GM12872 (cell line): Measurements from ENCODE around the gene SMIM43.

ENCODE experiments used
- TF ChIP-seq, protein P1 (sequence below): IDR thresholded peaks from 3 replicates; pipeline ENCODE4 v1.5.1; 2011; ENCODE audit warnings: low read depth, mild to moderate bottlenecking, low read length, moderate library complexity; ENCODE audit not compliant: insufficient read depth

The SMIM43 gene

GRCh38 chr4:121789960-121790829 lies 25.2 kb upstream of the SMIM43 start:
- TF ChIP-seq, protein P1, sequence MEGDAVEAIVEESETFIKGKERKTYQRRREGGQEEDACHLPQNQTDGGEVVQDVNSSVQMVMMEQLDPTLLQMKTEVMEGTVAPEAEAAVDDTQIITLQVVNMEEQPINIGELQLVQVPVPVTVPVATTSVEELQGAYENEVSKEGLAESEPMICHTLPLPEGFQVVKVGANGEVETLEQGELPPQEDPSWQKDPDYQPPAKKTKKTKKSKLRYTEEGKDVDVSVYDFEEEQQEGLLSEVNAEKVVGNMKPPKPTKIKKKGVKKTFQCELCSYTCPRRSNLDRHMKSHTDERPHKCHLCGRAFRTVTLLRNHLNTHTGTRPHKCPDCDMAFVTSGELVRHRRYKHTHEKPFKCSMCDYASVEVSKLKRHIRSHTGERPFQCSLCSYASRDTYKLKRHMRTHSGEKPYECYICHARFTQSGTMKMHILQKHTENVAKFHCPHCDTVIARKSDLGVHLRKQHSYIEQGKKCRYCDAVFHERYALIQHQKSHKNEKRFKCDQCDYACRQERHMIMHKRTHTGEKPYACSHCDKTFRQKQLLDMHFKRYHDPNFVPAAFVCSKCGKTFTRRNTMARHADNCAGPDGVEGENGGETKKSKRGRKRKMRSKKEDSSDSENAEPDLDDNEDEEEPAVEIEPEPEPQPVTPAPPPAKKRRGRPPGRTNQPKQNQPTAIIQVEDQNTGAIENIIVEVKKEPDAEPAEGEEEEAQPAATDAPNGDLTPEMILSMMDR, result no peak

DNA sequence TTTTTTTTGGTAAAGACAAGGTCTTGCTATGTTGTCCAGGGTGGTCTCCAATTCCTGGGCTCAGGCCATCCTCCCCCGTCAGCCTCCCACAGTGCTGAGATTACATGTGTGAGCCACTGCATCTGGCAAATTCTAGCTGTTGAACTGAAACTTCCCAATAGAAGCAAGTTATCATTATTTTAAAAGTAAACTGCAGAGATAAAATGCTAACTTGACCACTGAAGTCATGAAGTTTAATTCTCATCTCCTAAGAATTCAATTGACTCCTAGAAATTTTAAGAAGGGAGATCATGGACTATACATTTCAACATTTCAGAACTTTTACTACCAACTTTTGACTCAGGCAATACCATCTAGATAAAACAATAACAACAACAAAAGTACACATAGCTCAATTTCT lies 24.5 kb upstream of the SMIM43 start:
- TF ChIP-seq, protein P1, result no peak

DNA sequence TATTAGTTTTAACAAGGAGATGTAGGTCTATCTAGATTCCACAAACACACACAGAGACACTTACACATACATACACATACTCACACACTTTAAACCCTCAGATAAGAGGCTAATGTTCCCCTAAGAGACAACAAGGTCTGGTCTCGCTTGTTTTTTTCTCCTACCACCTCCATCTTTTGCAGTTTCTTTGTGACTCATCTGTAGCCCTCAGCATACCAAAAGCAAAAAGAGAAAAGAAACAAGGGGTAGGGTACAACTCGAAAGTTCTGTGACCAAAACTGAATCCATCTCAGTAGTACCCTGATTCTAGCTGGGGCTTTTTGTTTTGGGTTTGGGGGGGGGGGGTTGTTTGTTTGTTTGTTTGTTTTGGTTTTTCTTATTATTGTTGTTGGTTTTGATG lies 23.9 kb upstream of the SMIM43 start:
- TF ChIP-seq, protein P1, result no peak

DNA sequence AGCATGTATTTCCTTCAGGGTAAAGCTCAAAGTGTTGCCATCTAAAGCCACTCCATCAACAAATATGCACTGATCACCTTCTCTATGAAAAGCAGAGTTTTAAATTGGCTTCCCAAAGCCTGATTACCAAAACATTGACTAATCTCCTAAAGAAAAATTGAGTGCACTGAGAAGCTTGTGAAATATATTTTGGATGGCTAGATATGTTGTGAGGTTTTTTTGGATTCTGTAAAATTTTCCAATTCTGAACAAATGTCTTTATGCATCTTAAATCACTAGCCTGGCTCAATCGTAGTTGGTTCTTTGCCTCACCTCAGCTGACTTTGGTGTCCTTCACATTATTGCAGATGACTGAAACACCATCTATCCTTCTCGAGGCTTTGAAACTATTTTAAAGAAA lies 21.3 kb upstream of the SMIM43 start:
- TF ChIP-seq, protein P1, result no peak

- TF ChIP-seq, protein P1, result no peak
These were observed 20.5 kb upstream of the SMIM43 start for GRCh38 chr4:121785479-121785878.

DNA sequence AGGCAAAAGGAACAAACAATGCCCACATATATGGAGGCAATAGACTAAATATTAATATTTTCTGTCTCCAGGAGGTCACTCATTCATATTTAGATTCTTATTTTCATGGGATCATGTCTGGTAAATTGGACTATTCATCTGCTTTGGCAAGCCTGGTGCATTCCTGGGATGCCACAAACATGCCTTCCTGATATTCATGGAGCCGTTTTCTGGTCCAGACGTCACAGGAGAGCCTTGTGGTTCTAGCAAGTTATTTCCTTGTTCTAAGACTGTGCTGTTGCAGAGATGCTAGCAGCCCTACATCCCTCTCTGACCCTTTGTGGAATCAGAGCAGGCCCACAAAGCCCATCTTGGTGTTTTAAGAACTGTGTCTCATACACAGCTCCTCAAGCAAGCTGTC lies 20.0 kb upstream of the SMIM43 start:
- TF ChIP-seq, protein P1, result no peak

GRCh38 chr4:121784401-121784800 lies 19.4 kb upstream of the SMIM43 start:
- TF ChIP-seq, protein P1, result no peak
